ENCODE measurements around the gene MAP1B.

MAP1B gene

DNA sequence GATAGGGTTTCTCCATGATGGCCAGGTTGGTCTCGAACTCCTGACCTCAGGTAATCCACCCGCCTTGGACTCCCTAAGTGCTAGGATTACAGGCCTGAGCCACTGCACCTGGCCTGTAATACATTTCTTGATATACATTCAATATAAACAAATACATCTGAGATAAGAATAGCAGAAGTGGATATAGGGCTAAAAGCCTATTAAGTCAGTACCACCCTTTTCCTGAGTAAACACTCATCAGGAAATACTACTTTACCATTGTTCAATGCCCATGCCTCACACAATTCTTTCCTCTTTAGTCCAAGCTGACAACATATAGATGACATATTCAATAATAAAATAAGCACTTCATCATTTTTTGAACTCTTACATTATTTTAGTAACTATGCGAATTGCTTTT lies 148.0 kb downstream of the MAP1B start:
- H4K20me1 ChIP-seq (ENCODE audit: insufficient read depth, low read length): peaks cover 21% of the 10 kb centered on the region; the same call in 1 of the 2 replicates
- no peak overlapping the region for H3K4me2 ChIP-seq (ENCODE audit: insufficient read depth, low read length)
- H3K4me1 ChIP-seq (ENCODE audit: insufficient read depth, low read length): no peaks in the 10 kb centered on the region
- H3K9ac ChIP-seq (ENCODE audit: low read depth, low read length): no peak overlapping the region
- H3K4me3 ChIP-seq (ENCODE audit: low read depth in 1 of 2, low read length in 2 of 2): no peak overlapping the region
- H3K79me2 ChIP-seq (ENCODE audit: insufficient read depth, low read length): peaks cover 8% of the 10 kb centered on the region; the same call in 1 of the 2 replicates
- peaks cover 11% of the 10 kb centered on the region; the same call in 1 of the 2 replicates for H3K36me3 ChIP-seq (ENCODE audit: insufficient read depth, low read length)
- H3K27ac ChIP-seq (ENCODE audit: low read length): no peak overlapping the region
- ATAC-seq (ENCODE audit: insufficient read depth, low read depth) (no peak), DNase-seq (no peak)
- TF ChIP-seq EZH2 (IDR thresholded peaks at IDR 0.05; ENCODE audit: borderline replicate concordance, low read depth, low read length, severe bottlenecking) (no peak), CTCF (IDR thresholded peaks at IDR 0.05; ENCODE audit: borderline replicate concordance, extremely low read depth, low read length, poor library complexity, severe bottlenecking) (no peak)
- H3K27me3 ChIP-seq (ENCODE audit: insufficient read depth, low read length, poor library complexity): no peaks in the 10 kb centered on the region
- H3K9me3 ChIP-seq (ENCODE audit: insufficient read depth, low read length, severe bottlenecking): no peaks in the 10 kb centered on the region
- no peak overlapping the region for H2AFZ ChIP-seq (ENCODE audit: low read depth, low read length)

DNA sequence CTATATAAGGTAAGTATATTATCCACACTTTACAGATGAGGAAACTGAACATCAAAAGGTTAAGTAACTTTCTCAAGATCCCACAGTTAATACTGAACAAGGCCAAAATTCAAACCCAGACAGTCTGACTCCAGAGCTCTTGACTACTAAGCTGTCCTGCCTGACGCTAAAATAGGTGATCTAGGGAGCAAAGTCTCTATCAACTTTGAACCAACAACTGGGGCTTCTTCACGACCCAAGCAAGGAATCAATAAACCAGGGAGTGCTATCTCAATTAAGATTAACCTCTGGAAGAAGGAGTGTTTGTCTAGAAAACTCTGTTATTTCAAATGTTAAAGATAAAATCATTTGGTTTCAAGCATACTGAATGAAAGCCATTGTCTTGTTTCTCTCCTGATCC lies 148.4 kb downstream of the MAP1B start:
- H3K9me3 ChIP-seq (ENCODE audit: insufficient read depth, low read length, severe bottlenecking): no peaks in the 10 kb centered on the region
- no peak overlapping the region for H3K27ac ChIP-seq (ENCODE audit: low read length)
- H3K9ac ChIP-seq (ENCODE audit: low read depth, low read length): no peak overlapping the region
- H3K4me3 ChIP-seq (ENCODE audit: low read depth in 1 of 2, low read length in 2 of 2): no peak overlapping the region
- H3K36me3 ChIP-seq (ENCODE audit: insufficient read depth, low read length): peaks cover 11% of the 10 kb centered on the region; the same call in 1 of the 2 replicates
- TF ChIP-seq EZH2 (IDR thresholded peaks at IDR 0.05; ENCODE audit: borderline replicate concordance, low read depth, low read length, severe bottlenecking) (no peak), CTCF (IDR thresholded peaks at IDR 0.05; ENCODE audit: borderline replicate concordance, extremely low read depth, low read length, poor library complexity, severe bottlenecking) (no peak)
- H3K4me1 ChIP-seq (ENCODE audit: insufficient read depth, low read length): no peaks in the 10 kb centered on the region
- no peaks in the 10 kb centered on the region for H3K27me3 ChIP-seq (ENCODE audit: insufficient read depth, low read length, poor library complexity)
- no peak overlapping the region for H3K4me2 ChIP-seq (ENCODE audit: insufficient read depth, low read length)
- H4K20me1 ChIP-seq (ENCODE audit: insufficient read depth, low read length): peaks cover 21% of the 10 kb centered on the region; the same call in 1 of the 2 replicates
- H2AFZ ChIP-seq (ENCODE audit: low read depth, low read length): no peak overlapping the region
- DNase-seq (no peak), ATAC-seq (ENCODE audit: insufficient read depth, low read depth) (no peak)
- H3K79me2 ChIP-seq (ENCODE audit: insufficient read depth, low read length): peaks cover 8% of the 10 kb centered on the region; the same call in 1 of the 2 replicates

DNA sequence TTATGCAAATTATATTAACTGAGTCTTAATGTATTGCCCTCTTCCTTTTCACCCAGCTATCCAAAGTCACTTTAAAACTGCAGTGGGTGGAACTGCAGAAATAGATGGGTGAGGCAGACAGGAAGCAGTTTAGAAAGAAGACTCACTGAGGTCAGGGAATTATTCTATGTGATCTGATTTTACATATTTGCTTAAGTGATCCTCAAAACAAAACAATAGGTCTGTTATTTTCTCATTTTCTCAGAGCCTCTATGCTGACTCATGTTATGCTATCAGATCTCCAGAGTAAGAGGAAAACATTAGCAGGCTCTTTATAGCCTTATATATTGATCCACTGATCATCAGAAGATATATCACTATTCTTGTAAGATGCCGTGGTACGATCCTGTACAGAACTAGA lies 149.3 kb downstream of the MAP1B start:
- Histone ChIP-seq H4K20me1 (ENCODE audit: insufficient read depth, low read length) (peaks cover 14% of the 10 kb centered on the region; the same call in 1 of the 2 replicates), H3K27ac (ENCODE audit: low read length) (no peak overlapping the region), H2AFZ (ENCODE audit: low read depth, low read length) (no peak overlapping the region), H3K79me2 (ENCODE audit: insufficient read depth, low read length) (peaks cover 6% of the 10 kb centered on the region; the same call in 1 of the 2 replicates), H3K4me2 (ENCODE audit: insufficient read depth, low read length) (no peak overlapping the region), H3K36me3 (ENCODE audit: insufficient read depth, low read length) (peaks cover 11% of the 10 kb centered on the region; the same call in 1 of the 2 replicates), H3K4me1 (ENCODE audit: insufficient read depth, low read length) (no peaks in the 10 kb centered on the region), H3K9ac (ENCODE audit: low read depth, low read length) (no peak overlapping the region), H3K27me3 (ENCODE audit: insufficient read depth, low read length, poor library complexity) (no peaks in the 10 kb centered on the region), H3K4me3 (ENCODE audit: low read depth in 1 of 2, low read length in 2 of 2) (no peak overlapping the region), H3K9me3 (ENCODE audit: insufficient read depth, low read length, severe bottlenecking) (no peaks in the 10 kb centered on the region)
- no peak for DNase-seq
- ATAC-seq (ENCODE audit: insufficient read depth, low read depth): no peak
- no peak for TF ChIP-seq CTCF (IDR thresholded peaks at IDR 0.05; ENCODE audit: borderline replicate concordance, extremely low read depth, low read length, poor library complexity, severe bottlenecking)
- no peak for TF ChIP-seq EZH2 (IDR thresholded peaks at IDR 0.05; ENCODE audit: borderline replicate concordance, low read depth, low read length, severe bottlenecking)
